Measurements from ENCODE around the gene RSBN1L.

Gene RSBN1L

DNA sequence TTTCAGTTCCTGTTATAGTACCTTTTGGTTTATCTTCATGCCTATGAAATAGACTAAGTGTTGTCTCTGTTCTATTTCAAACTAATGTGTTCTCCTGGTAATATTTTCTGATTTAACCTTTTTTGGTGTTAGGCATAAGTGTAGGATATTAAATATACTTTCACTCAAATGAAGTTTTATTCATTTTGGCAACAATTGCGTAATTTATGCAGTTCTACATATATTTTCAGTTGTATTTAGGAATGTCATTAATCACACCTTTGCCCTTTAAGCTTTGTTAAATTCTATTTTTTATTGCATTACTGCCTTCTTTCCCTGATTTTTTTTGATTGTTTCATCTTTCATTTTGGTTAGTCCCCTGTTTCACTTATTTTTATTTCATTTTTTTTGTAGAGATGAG lies 47.3 kb downstream of the RSBN1L start:
- TF ChIP-seq, protein P1, sequence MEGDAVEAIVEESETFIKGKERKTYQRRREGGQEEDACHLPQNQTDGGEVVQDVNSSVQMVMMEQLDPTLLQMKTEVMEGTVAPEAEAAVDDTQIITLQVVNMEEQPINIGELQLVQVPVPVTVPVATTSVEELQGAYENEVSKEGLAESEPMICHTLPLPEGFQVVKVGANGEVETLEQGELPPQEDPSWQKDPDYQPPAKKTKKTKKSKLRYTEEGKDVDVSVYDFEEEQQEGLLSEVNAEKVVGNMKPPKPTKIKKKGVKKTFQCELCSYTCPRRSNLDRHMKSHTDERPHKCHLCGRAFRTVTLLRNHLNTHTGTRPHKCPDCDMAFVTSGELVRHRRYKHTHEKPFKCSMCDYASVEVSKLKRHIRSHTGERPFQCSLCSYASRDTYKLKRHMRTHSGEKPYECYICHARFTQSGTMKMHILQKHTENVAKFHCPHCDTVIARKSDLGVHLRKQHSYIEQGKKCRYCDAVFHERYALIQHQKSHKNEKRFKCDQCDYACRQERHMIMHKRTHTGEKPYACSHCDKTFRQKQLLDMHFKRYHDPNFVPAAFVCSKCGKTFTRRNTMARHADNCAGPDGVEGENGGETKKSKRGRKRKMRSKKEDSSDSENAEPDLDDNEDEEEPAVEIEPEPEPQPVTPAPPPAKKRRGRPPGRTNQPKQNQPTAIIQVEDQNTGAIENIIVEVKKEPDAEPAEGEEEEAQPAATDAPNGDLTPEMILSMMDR (IDR thresholded peaks at IDR 0.05; ENCODE audit: insufficient read depth, missing control alignments): no peak
- no peak for FAIRE-seq

DNA sequence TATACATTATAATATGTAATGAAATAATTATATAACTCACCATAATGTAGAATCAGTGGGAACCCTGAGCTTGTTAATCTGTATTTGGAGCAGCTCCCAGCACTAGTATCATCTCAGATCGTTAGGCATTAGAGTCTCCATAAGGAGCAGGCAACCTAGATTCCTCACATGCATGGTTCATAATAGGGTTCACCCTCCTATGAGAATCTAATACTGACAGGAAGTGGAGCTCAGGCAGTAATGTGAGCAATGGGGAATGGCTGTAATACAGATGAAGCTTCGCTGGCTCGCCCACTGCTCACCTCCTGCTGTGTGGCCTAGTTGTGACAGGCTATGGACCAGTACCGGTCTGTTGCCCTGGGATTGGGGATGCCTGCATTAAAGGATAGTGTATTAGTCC lies 49.5 kb downstream of the RSBN1L start:
- FAIRE-seq (no peak), DNase-seq (ENCODE audit: insufficient read length, low spot score) (no peak)
- TF ChIP-seq, protein P1 (IDR thresholded peaks at IDR 0.05; ENCODE audit: insufficient read depth, missing control alignments): no peak

More for the DNA sequence above, 47.3 kb downstream of the RSBN1L start:
- no peak for DNase-seq (ENCODE audit: insufficient read length, low spot score)

DNA sequence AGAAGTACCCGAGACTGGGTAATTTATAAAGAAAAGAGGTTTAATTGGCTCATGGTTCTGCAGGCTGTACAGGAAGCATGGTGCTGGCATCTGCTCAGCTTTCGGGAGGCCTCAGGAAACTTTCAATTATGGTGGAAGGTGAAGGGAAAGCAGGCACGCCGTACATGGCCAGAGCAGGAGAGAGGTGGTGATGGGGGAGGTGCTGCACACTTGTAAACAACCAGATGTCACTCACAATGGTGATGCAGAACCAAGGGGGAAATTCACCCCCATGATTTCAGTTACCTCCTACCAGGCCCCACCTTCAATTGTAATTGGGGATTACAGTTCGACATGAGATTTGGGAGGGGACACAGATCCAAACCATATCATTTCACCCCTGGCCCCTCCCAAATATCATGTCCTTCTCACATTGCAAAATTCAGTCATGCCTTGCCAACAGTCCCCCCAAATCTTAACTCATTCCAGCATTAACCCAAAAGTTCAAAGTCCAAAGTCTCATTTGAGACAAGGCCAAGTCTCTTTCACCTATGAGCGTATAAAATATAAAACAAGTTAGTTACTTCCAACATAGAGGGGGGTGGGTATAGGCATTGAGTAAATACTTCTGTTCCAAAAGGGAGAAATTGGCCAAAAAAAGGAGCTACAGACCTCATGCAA lies 50.0 kb downstream of the RSBN1L start:
- TF ChIP-seq, protein P1 (IDR thresholded peaks at IDR 0.05; ENCODE audit: insufficient read depth, missing control alignments): no peak
- no peak for DNase-seq (ENCODE audit: insufficient read length, low spot score)
- no peak for FAIRE-seq

DNA sequence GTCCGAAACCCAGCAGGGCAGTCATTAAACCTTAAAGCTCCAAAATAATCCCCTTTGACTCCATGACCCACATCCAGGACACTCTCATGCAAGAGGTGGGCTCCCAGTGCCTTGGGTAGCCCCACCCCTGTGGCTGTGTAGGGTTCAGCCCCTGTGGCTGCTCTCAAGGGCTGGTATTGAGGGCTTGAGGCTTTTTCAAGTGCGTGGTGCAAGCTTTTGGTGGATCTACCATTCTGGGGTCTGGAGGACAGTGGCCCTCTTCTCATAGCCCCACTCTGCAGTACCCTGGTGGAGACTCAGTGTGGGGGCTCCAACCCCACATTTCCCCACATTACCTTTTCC lies 50.5 kb downstream of the RSBN1L start:
- TF ChIP-seq, protein P1 (IDR thresholded peaks at IDR 0.05; ENCODE audit: insufficient read depth, missing control alignments): no peak
- no peak for FAIRE-seq
- no peak for DNase-seq (ENCODE audit: insufficient read length, low spot score)

DNA sequence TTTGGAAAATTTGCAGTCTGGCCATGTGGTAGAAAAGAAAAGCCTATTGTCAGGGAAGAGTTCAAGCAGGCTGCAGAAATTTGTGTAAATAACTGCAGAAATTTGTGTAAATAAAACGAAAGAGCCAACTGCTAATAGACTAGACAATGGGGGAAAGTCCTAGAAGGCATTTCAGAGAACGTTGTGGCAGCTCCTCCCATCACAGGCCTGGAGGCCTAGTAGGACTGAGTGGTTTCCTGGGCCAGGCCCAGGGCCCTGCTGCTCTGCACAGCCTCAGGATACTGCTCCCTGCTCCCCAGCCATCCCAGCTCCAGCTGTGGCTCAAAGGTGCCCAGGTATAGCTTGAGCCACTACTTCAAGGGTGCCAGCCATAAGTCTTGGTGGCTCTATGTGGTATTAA lies 50.9 kb downstream of the RSBN1L start:
- DNase-seq (ENCODE audit: insufficient read length, low spot score) (no peak), FAIRE-seq (no peak)
- TF ChIP-seq, protein P1 (IDR thresholded peaks at IDR 0.05; ENCODE audit: insufficient read depth, missing control alignments): no peak

DNA sequence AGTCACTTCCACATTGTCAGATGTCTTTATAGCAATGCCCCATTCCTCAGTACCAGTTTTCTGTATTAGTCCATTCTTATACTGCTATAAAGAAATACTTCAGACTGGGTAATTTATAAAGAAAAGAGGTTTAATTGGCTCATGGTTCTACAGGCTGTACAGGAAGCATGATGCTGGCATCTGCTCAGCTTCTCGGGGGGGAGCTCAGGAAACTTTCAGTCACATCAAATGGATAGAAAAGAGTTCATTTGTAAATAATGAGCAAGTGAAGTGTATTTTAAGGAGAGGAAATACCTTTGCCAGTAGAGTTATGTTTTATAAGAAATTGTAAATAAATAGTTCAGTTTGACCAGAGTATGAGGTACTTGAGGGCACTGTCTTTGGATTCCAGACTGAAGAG lies 51.5 kb downstream of the RSBN1L start:
- FAIRE-seq (no peak), DNase-seq (ENCODE audit: insufficient read length, low spot score) (no peak)
- TF ChIP-seq, protein P1 (IDR thresholded peaks at IDR 0.05; ENCODE audit: insufficient read depth, missing control alignments): no peak

DNA sequence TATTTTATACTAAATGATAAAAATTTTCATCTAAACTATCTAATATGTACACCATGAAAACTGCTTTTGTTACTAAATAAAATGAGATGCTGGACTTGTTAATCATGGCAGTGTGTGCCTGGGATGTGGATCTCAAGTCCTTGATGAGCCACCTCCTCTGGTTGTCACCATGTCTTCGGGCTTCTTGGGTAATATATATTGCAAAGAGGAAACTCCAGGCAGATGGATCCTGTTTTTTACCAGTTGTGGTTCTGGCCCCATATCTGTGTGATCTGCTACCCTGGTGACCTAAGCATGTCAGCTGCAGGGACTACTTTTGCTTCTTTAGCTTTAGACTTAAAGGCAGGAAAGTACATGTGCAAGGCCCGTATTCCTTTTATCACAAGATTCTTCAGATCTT lies 55.8 kb downstream of the RSBN1L start:
- DNase-seq (ENCODE audit: insufficient read length, low spot score) (no peak), FAIRE-seq (no peak)
- TF ChIP-seq, protein P1 (IDR thresholded peaks at IDR 0.05; ENCODE audit: insufficient read depth, missing control alignments): no peak

Data from D721Med (cell line).